ENCODE results near the gene ZBTB42. TPM values are rescaled to one million over a fixed set of nuclear protein-coding genes. Genes with fewer than 3 reads are reported as not detected.
A peak's percentile ranks its signal among the peaks of the same experiment; 100 is the strongest.

Gene ZBTB42
- total and polyA plus RNA-seq, 2 of the 13 experiments (the other 11 are each of a cell fraction or from before 2014, with no cell fraction given) = 2.8 to 4.2 TPM

GRCh38 chr14:104801520-104802393 is 856 bp downstream of the ZBTB42 start (continued):
- TF ChIP-seq REXO4 (CRISPR knock-in tag; IDR thresholded peaks at IDR 0.05; ENCODE audit: borderline replicate concordance) (no peak), CREBL2 (CRISPR knock-in tag; IDR thresholded peaks at IDR 0.05; ENCODE audit: borderline replicate concordance) (no peak), E2F2 (CRISPR knock-in tag; IDR thresholded peaks at IDR 0.05; ENCODE audit: borderline replicate concordance) (no peak), MNT (IDR thresholded peaks at IDR 0.05) (no peak), NR2F6 (IDR thresholded peaks at IDR 0.05) (peak; percentile 59), NR2F6 (CRISPR knock-in tag; IDR thresholded peaks at IDR 0.05) (peak; percentile 82), FOXK2 (IDR thresholded peaks at IDR 0.05) (no peak), ZNF841 (CRISPR knock-in tag; IDR thresholded peaks at IDR 0.05; ENCODE audit: borderline replicate concordance) (no peak), ZNF740 (CRISPR knock-in tag; IDR thresholded peaks at IDR 0.05) (no peak), EHMT2 (IDR thresholded peaks at IDR 0.05; ENCODE audit: borderline replicate concordance, low read depth, low read length) (no peak), ZNF446 (CRISPR knock-in tag; IDR thresholded peaks at IDR 0.05) (no peak), SNAPC4 (CRISPR knock-in tag; IDR thresholded peaks at IDR 0.05) (no peak), ZNF18 (CRISPR knock-in tag; IDR thresholded peaks at IDR 0.05; ENCODE audit: insufficient replicate concordance) (no peak), ZNF432 (CRISPR knock-in tag; IDR thresholded peaks at IDR 0.05; ENCODE audit: borderline replicate concordance) (no peak), SOX6 (IDR thresholded peaks at IDR 0.05) (no peak), SOX6 (CRISPR knock-in tag; IDR thresholded peaks at IDR 0.05) (peak; percentile 20; the same call in 1 of the 2 replicates), ZNF468 (CRISPR knock-in tag; IDR thresholded peaks at IDR 0.05) (no peak), ZFP90 (CRISPR knock-in tag; IDR thresholded peaks at IDR 0.05; ENCODE audit: borderline replicate concordance) (no peak), CBFB (CRISPR knock-in tag; IDR thresholded peaks at IDR 0.05) (no peak), ZFY (CRISPR knock-in tag; IDR thresholded peaks at IDR 0.05) (0 out of 2 replicates have a peak, but pooled peaks have one; percentile 1)

Data from HepG2 (cell line).